Posterior vena cava (tissue), 2 donors: Measurements from ENCODE around the gene POGLUT3. TPM values are rescaled to one million over a fixed set of nuclear protein-coding genes. Genes with fewer than 3 reads are reported as not detected.

Experiments used
- DNase-seq: peaks from one replicate; pipeline ENCODE4 v3.0.0-alpha.2; 2020; ENCODE audit warnings: low spot score
- intact Hi-C, 2 donors: fragments of 100-400 bp; cut with DNase I; formaldehyde crosslinking; loops; one replicate each; pipeline versions ENCODE4 v1.14.1 to v1.14.2; 2022 to 2023
- long read RNA-seq, 2 donors: library from polyadenylated mRNA; unstranded; transcript quantifications; one replicate each; pipeline ENCODE4 v2.0.0, GENCODE V29; 2020 to 2021
- total RNA-seq, 2 donors: library from RNA; stranded (reverse); fragmentation: NEBNext Ultra II Directional; extraction: Animal tissue kit (Norgen Biotek cat#: 25700); gene quantifications; one replicate each; pipeline ENCODE4 v1.2.1, GENCODE V29; 2021
- donor health status: DM: yes; HTN: yes; CAD: no.
- donor health status: DM: yes; HTN: yes; CAD: no.

The POGLUT3 gene, protein sequence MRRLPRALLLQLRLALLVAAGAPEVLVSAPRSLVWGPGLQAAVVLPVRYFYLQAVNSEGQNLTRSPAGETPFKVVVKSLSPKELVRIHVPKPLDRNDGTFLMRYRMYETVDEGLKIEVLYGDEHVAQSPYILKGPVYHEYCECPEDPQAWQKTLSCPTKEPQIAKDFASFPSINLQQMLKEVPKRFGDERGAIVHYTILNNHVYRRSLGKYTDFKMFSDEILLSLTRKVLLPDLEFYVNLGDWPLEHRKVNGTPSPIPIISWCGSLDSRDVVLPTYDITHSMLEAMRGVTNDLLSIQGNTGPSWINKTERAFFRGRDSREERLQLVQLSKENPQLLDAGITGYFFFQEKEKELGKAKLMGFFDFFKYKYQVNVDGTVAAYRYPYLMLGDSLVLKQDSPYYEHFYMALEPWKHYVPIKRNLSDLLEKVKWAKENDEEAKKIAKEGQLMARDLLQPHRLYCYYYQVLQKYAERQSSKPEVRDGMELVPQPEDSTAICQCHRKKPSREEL
- total RNA-seq, result 10 to 100 TPM; 55.5 to 59.8 TPM
- long read RNA-seq, donor 1, full-length matches to known transcripts, result 9 of 13 reads
- long read RNA-seq, donor 1, partial matches to known transcripts, result 0 of 13 reads
- long read RNA-seq, donor 1, other reads (novel, unspliced or antisense), result 4 of 13 reads
- long read RNA-seq, donor 2, full-length matches to known transcripts, result 9 of 18 reads
- long read RNA-seq, donor 2, partial matches to known transcripts, result 2 of 18 reads
- long read RNA-seq, donor 2, other reads (novel, unspliced or antisense), result 7 of 18 reads

DNA sequence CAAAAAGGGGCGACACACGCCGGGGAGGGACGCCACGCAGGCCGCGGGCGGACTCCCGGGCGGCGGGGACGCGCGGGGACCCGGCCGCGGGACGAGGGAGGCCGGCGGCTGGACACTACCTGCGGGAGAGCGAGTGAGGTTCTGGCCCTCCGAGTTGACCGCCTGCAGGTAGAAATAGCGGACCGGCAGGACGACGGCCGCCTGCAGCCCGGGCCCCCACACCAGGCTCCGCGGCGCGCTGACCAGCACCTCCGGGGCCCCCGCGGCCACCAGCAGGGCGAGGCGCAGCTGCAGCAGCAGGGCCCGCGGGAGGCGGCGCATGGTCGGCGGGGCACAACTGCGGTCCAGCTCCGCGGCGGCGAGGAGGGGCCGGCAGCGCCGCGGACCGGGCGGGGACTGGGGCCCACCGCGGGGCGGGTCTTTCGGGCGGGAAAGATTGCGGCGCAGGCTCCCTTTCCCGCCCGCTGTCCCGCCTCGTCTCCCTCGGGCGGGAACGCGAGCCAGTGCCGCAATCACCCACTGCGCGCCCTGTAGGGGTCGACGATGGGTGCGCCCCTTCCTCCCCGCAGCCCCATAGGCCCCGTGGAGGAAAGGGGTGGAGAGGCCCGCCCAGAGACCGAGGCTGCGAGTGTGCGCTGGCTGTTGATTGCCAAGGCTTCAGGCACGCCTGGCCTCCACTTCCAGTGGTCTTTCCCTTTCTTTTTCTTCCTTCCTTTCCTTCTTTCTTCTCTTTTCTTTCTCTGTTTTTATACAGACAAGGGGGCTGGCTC, at the start of gene POGLUT3:
POGLUT3 (minus strand) TSS at position 339 of the 770 bp plus-strand sequence; CDS start at position 321, 18 bp downstream.
- DNase-seq, result peak; percentile 87

DNA sequence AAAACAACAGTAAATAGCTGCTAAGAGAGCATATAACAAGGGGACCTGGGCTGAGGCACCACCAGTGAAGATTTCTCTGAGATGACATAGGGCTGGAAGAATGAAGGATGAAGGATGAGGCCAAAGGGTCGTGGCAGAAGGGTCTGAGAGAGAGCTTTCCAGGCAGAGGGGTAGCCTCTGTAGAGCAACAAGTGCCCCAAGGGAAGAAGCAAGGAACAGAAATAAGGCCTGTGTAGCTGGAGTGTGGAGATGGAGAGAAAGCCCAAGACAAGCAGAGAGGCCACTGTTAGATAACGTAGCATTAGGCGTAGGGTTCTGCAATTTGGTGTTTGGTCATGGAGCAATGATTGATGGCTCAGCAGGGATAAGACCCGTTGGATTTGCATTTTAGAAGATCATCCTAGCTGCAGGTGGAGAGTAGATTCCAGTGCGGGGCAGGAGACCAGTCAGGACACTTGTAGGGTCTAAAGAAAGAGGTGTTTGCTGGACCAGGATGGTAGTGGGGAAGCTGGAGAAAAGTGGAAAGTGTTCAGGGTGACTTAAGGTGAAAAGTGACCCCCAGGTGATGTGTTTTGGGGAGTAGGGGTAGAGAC, 47.8 kb upstream of the POGLUT3 start:
- no peak for DNase-seq
- intact Hi-C loops, result no loop called here

More for the DNA sequence above, at the start of gene POGLUT3:
- intact Hi-C loops, result no loop called here

DNA sequence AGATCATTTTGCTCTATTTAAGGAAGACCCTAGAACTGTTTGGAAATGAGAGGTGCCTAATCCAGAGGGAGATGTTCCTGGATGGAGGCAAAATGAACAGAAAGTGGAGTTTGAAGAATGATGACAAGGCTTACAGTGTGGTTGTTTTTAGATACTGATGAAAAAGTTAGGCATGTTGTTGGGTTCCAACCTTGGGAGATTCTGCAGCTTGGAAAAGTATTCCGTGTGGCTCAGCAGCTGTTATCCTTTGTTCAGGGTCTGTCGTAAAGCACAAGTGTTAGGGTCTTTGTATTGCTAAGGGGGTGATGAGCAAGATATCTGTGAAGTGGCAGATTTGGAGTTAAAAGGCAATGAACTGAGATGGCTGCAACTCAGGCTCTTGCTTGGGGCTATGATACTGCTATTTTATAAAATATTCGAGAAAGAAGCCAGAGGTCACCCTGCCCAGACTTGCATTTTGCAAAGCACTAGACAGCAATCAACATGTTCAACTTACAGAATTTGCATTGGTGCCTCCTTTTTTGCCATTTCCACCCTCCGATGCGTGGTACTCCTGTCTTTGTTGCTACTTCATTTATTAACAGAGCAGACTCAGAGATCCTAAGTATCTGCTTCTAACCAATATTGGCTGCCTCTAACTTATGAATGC, 45.3 kb upstream of the POGLUT3 start:
- no peak for DNase-seq
- intact Hi-C loops, result no loop called here

DNA sequence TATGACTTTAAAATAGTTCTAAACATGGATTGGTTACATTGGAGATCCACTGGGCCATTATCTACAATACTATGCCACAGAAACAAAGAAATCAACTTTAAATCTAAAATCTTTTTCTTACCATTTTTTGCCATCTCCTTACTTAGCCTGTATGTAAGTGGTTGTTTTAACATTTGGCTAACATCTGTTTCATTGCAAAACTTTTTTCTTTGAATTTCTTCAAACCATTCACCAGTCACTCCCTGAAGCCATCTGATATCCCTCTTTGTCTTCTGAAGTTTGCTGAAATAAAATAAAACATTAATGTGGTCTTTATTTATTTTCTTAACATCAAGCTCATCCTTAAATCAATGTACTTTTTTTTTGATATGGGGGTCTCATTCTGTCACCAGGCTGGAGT, 43.3 kb upstream of the POGLUT3 start:
- no peak for DNase-seq
- intact Hi-C loops, result no loop called here

DNA sequence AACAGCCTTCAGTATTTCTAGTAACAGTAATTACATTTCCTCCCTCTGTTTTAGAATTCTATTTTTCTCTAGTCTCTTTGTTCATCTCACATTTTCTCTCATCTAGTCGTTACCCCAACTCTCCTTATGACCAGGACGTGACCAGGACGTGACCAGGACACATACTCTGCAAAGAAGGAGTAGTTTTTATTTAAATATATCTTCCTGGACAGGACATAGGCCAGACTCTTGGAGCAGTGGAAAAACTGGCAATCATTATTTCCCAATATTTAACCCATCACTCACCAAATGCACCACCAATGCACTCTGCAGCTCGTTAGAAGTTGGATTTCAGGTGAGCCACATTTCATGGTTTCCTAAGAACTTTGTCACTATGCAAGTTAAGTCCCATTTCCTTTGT, 40.3 kb upstream of the POGLUT3 start:
- intact Hi-C loops, result no loop called here
- no peak for DNase-seq

DNA sequence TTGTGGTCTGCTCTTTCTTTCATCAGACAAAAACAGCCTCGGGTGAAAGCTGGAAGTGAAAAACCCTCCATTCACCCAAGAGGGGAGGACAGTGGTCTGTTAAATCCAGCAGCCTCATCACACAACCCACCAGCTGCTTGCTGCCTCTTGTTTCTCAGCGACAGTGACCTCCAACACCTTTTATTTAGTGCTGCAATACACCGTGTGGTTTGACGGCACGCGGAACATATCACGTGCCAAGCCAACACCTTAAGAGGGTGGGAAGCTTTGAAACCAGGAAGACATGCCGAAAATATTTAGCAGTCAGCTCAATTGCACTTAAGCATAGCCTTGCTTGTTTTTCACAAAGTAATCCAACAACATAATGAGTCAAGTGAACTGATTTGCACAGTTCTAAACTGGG, 39.8 kb upstream of the POGLUT3 start:
- intact Hi-C loops, result no loop called here
- no peak for DNase-seq

DNA sequence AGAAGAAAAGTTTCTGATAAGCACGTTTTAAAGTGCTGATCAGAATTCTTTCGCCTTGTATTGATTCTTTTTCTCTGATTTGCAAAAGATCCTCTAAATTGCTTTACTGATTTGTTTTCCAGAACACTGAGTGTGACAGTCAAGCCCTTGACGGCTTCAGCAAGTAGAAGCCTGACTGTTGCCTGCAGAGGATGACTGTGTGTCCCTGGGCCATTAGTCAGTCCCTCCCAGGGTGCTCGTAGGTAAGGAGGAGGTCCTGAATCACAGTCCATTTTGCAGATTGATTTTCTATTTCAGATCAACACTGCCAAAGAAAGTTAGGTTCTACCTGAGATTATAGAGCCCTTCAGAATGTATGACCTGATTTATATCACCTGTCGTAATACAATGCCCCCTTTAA, 38.6 kb upstream of the POGLUT3 start:
- DNase-seq, result no peak
- intact Hi-C loops, result no loop called here

DNA sequence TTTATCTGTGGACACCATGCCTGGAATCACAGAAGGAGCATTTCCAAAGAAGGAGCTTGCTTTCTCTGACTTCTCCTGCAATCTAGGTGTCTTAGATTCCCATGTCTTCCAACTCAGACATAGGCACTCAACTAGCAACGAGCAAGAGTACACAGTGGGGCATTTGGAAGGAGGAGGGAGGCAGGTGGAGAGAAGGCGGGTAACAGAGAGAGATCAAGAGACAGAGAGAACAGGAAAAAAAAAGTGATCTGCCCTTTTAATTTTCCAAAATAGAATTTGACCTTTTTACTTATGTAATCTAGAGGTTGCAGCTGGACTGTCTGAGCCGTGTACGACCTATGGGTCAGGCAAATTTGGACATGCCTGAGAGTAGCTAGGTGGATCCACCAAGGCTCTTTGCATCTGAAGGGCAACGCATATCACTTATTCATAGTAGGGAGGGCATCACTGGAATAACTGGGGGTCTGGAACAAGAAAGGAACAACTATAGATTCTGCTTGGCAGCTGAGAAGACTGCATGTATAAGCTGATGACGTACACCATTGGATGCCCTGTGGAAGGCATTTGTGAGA, 37.3 kb upstream of the POGLUT3 start:
- intact Hi-C loops, result no loop called here
- DNase-seq, result no peak

DNA sequence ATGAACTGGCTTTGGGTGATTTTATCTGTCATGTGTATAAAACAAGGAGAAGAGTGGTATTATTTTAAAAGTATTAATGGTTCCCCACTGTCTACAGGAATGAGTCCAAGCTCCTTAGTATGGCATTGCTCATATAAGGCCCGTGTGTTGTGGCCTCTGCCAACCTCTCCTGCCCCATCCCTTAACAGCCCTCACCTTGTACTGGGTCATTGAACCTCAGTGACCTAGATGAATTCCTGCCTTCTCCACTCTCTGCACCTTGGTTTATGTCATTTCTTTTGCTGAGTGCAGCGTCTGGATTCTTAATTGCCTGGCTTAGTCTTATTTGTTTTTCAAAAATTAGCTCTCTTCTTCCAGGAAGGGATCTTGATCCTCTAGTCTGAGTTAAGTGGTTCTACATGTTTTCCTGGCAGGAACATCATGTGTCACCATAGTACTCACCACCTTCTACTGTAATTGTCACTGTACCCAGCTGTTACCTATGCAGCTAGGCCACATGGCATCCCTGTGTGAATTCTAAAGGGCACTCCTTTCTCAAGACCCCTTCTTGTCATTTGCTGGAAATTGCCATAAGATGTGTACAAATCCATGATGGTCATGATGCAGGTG, 36.2 kb upstream of the POGLUT3 start:
- DNase-seq, result no peak
- intact Hi-C loops, result no loop called here

DNA sequence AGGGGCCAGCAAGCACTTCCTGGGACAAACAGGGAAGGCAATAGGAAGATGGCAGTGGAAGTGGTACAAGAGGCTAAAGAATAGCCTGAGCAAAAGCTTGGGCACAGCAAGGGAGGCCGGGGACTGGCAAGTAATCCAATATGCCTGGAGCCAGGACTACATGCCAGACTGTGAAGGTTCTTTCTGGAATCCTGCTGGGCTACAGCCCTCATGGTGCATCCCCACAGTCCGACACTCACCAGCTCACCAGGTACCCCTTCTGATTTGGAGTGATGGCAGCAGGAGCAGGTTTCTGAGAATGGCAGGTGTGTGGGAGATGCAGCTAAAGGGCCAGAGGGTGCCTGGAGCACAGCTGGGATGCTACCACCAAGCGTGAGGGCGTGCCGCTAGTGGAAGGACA, 32.2 kb upstream of the POGLUT3 start:
- DNase-seq, result no peak
- intact Hi-C loops, result no loop called here

DNA sequence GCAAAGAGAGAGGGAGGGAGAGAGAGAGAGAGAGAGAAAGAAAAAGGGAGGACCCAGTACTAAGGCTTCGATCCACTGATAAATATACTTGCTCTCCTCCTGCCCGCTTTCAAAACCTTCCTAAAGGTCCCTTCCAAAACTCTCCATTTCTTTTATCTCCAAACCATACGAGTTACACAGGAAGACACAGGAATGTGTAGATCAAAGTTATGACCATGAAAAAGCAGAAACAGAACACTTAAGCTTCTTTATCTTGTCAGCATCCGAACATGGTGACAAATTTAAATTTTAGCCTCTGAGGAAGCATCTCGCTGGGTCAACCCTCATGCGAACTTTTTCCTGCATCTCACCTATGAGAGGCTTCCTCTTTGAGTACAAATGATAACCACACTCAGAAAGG, 29.2 kb upstream of the POGLUT3 start:
- intact Hi-C loops, result no loop called here
- no peak for DNase-seq

DNA sequence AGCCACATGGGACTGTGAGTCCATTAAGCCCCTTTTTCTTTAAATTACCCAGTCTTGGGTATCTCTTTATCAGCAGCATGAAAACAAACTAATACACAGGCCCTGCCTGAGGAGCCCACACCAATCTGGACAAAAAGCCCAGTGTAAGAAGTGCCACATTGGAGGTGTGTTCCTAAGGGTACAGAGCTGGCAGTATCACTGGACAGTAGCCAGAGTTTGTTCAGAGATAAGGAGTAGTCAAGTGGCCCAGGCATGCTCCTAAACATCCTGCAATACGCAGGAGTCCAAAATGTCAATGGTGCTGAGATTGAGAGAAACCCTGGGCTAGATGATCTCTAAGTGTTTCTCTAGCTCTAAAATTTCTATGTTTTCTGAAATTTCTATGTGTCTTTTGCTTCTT, 27.0 kb upstream of the POGLUT3 start:
- intact Hi-C loops, result no loop called here
- no peak for DNase-seq

DNA sequence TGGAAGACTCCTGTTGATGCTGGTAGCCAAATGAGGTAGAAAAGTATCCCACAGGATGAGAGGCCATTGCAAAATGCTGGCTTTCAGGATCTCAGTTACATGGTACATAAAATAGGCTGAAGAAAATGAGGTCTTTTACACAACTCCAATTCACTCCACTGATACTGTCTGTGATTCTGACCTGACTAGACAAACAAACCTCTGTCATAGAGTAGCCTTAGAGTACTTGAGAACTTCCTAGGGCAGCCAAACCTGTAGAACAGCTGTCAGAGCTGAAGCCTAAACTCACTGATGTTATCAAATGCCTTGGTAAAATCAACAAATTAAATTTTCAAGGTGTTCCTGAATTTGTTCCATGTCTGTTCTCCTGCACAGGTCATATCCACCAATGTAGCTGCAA, 26.2 kb upstream of the POGLUT3 start:
- intact Hi-C loops, result no loop called here
- no peak for DNase-seq

DNA sequence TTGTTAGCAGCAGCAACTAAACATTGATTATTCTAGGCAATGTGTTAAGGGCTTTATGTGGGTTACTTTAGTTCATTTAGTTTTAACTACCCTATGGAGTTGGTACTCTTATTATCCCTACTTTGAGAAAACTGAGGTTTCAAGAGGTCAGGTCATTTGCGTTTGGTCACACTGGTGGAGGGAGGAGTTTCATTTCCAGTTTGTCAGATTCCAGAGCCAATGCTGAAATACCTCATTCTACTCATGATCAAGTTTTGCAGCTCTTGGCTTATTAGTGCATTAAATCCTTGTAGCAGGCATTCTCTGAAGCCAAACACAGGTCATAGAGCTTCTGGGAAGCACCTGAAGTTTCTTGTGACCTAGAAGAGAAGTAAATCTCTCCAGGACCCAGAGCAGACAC, 24.1 kb upstream of the POGLUT3 start:
- intact Hi-C loops, result no loop called here
- DNase-seq, result no peak

DNA sequence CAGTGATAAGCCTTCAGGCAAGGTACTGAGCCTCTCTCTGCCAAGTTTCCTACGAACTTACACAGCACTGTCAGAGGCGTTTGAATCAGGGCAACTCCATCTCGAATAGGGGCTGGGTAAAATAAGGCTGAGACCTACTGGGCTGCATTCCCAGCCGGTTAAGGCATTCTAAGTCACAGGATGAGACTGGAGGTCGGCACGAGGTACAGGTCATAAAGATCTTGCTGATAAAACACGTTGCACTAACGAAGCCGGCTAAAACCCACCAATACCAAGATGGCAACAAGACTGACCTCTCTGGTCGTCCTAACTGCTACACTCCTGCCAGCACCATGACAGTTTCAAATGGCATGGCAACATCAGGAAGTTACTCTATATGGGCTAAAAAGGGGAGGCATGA, 20.4 kb upstream of the POGLUT3 start:
- intact Hi-C loops, result no loop called here
- no peak for DNase-seq

DNA sequence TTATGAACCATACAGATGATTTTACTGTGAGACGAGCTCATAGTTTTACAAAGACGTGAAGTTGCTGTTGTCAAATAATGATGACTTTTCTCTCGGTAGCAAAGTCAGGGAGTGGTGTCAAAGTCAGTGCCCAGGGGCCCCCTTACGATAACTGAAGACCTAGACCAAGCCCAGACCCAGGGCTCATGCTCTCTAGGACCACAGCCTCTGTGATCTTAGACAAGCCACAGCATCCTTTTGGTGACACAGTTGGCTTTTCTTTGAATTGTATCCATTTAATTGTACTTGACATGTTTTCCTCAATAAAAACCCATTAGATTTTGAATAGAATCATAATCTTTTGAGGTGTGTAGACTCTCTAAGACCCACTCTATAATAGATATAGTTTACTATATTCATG, 17.9 kb upstream of the POGLUT3 start:
- intact Hi-C loops, result no loop called here
- DNase-seq, result no peak

DNA sequence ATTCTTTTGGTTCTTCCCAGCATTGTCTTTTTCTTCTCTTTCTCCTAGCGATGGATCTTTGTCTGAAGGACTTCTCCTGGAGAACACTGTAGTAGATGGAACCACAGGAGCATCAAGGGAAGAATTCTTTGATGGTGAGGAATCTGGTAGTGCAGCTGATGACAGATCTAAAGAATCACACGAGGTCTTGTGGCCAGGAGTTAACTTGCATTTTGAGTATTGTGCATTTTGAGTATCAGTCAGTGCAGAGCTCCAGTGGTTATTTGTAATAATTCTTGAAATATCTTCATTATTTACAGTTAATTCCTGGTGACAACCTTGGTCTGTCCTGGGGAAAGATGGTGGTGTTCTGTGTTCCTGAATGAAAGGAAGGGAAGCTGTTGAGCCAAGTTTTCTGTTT, 14.5 kb upstream of the POGLUT3 start:
- DNase-seq, result no peak
- intact Hi-C loops, result no loop called here

DNA sequence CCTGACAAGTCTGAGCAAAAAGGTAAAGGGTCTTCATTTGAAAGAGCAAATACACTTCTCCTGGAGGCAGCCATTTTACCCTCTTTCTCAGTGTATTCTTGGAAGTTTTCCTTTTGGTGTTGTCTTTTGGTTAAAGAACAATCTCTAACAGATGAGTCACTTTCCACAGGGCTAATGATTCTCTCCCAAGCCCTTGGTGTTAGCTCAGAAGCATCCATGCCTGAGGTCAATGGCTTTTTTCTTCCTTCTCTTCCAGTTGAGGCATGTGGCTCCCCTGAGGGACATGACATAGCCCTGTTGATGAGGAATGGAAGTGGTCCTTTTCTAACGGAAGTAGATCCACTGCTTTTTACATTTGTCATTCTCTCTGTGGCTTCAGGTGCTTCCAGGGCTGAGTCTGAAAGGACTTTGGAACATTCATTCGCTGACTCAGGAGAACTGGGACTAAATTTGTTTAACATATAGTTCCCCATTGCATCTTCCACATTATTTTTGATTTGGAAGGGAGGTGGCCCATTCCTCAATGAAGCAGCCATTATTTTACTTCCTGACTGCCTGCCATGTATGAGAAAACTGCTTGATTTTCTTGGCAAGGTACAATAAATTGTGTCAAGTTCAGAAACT, 13.8 kb upstream of the POGLUT3 start:
- no peak for DNase-seq
- intact Hi-C loops, result no loop called here
